Amniotic epithelial cell (primary cell): ENCODE measurements around the gene EFNB1.

Source experiments
- DNase-seq: peaks from one replicate; pipeline ENCODE4 v3.0.0-alpha.2; 2010; ENCODE audit warnings: low read depth

The EFNB1 gene

DNA sequence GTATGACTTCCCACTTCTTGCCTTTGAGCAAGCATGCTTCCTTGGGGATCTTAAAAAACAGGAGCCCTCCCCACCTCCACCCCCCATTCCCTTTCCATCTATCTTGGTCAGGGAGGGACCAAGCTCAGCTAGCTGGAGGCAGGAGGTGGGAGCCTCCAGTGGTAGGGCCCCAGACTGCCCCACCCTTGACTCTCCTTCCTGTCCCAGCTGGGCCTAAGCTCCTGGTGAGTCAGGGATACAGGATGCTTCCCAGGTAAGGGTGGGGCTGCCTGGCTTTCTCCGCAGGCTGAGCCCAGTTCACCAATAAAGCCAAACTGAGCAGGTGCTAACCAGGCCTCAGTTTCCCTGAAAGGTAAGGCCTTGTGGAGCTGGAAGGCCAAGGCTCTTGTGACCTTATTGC lies 15.2 kb downstream of the EFNB1 start:
- no peak for DNase-seq

DNA sequence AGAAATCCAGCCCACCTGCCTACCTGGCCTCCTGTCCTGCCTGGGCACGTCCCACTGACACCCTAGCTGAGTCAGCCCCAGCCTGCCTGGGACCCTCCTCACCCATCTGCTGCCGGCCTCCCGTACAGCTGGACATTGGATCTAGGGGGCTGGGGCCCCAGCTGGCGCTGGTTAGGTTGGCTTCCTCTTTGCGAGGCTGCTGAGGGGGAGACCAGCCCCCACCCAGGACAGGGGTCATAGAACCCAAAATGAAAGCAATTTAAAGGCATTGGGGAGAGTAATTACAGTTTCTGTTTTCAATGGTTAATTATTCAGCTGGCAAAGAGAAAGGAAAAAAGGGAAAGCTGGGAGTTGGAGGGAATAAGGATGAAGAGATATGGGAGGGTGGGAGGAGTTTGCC lies 15.8 kb downstream of the EFNB1 start:
- DNase-seq: no peak

DNA sequence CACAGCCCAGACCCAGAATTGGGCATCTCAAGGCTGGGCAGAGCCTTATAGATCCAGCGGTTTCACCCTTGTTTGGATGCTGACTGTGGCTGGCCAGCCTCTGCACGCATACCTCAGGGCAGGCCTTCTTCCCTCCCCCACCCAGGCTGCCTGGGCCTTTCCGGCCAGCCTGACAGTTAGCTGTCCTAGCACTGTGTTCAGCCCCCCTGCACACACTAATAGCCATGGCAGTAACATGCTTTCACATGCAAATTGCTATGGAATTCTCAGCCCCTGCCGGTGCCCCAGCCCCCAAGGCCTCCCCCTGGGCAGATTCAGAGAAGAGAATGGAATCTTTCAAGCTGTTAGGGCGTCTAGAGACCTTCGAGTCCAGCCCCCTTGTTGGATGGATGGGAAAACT lies 17.7 kb downstream of the EFNB1 start:
- no peak for DNase-seq

DNA sequence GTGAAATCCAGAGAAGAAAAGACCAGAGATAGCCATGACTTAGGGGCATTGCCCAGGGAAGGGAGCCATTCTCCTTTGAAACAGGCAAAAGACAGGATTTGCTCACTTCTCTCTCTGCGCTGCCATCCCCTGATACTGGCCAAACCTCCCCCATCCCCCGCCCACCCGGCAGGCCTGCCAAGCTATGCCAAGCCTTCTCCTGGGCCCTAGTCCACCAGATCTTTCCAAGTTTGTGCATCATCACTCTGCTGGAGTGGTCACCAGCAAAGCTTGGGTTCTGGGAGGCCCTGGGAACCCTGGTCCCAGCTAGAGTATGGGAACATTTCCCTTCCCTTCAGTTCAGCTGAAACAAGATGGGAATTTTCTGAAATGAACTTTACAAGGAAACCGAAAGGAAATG lies 18.4 kb downstream of the EFNB1 start:
- DNase-seq: no peak

DNA sequence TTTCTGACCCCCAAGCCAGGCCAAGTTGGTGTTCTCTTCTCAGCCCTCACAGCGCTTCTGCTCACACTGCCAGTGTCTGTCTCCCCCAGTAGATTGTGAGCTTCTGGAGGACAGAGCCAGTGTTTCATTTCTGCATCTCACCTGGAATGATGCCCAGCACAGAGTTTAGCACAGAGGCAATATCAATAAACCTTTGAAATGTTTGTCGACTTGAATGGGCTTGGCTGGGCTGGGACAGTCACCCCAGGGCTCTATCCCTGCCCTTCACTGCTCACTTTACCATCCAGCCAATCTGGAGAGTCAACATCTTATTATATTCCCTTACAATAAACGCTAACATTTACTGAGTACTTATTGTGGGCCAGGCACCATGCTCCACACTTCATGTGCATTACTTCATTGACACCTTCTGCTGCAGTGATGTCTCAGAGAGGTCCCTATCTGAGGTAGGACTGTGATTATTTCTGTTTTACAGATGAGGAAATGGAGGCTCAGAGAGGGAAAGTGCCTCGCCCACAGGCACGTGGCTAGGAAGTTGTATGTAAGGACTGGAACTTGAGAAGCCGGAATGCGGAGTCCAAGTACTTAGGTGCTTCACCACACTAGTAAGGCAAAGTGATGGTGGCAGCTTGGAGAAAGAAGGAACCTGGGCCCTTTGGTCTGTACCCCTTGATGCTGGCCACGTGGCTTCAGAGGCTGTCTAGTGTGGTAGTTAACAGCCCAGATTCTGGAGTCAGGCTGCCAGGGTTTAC lies 19.5 kb downstream of the EFNB1 start:
- DNase-seq: no peak

DNA sequence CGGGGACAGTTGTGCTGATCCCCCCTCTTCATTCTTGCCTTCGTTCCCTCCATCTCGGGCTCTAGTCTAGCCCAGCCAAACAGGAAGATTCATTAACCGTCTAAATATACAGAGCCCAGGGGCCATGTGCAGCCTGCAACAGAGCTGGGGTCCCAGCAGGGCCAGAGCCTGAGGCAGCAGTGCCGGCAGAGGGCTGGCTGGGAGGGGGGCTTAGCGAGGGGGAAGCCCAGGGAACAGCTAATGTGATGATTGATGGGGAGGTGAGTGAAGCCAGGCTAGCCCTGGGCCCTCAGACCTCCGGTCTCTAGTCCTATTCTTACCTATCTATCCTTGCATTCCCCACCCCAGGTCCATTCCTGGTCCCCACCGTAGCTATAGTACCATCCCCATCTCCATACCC lies 22.3 kb downstream of the EFNB1 start:
- DNase-seq: no peak

DNA sequence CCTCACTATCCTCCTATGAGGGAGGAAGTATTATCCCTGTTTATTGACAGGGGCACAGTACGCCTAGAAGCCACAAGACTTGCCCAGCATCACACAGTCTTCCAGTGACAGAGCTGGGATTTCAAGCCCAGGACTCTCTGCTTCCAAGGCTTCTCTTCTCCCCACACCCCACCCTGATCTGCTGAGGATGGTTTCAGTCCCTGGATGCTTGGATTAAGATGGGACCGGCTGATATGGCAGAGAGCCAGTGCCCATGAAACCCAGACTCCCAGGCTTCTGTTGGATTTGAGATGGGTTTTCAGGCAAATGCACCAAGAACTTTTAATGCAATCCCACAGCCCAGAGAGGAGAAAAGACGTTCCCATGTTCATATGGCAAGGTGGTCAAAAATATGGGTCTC lies 23.2 kb downstream of the EFNB1 start:
- no peak for DNase-seq

DNA sequence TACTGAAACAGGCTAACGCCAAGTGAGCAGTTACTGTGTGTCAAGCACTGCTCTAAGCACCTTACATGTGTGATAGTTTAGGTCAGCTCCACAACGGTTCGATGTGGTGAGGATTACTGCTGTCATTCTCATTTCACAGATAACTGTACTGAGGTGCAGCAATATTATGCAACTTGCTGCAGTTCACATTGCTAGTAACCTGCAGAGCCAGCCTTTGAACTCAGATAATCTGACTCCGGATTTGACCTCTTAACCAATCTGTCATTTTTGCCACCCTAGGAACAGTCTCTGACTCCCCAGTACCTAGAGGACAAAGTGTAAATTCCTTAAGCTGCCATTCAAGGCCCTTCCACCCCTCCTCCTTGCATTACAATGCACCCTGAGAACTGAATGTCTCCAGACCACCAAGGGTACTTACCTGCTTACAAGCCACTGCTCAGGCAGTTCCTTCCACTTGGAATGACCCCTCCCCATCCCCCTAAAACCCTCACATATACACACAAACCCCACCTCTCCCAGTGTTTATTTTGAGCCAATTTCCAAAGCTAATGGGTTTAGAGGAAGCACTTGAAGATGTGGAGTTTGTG lies 24.9 kb downstream of the EFNB1 start:
- DNase-seq: no peak

DNA sequence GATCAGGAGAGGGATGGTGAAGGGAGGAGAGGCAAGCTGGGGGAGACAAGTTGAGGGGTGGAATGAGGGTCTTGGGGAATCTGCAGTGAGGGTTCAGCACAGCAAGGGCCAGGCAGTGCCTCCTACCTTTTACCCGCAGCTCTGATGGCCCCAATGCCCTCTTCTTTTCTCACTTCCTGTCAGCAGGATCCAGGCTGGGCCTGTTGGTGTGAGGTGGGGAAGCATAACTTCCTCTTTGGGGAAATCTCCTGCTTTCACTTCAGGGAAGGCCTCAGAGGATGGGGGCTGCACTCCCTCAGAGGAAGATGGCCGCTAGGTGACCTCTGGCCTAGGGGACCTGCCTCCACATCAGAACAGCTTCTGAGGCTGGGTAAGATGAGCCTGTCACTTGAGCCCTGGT lies 36.5 kb downstream of the EFNB1 start:
- no peak for DNase-seq

DNA sequence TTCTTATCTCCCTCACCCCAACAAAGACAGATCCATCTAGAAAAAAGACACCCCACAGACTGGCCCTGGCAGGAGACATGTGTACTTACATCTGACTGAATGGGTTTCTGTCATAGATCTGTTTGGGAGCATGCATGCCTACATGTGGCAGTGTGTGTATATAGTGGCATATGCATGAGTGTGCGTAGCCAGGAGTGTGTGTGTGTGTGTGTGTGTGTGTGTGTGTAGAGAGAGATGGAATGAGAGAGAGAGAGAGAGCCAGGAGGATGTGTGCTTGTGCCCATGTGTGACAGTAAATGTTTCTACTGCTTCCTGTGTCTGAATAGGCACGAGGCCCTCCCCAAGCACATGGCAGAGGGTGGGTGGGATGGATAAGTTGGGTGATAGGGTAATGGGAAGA lies 37.1 kb downstream of the EFNB1 start:
- no peak for DNase-seq

DNA sequence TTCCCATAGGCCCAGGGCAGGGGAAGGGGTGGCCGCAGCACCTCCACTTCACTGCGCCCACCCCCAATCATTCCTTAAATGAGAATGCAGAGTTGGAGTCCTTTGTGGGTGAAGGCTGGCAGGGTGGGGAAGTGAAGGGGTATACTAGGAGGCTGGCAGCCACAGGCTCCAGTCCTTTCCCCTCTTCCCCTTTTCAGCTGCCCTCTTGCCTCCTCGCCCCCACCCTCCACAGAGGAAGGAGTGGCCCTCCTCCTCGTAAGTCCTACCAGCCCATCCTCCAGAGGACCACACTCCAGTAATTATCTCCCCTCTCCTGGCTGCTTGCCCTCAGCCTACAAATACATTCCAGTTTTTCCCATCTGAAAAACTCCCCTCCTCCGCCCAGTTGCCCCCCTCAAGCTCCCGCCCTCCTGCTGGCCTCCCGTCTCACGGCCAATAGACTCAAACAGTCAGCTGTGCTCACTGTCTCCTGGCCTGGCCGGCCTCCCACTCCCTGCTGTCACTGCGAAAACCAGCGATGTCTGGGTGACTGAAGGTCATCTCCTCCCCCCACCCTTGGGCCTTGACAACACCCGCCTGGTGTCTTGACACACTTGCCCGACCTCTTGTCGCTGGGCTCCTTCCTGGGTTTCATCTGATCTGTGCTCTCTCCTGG lies 38.8 kb downstream of the EFNB1 start:
- DNase-seq: no peak

DNA sequence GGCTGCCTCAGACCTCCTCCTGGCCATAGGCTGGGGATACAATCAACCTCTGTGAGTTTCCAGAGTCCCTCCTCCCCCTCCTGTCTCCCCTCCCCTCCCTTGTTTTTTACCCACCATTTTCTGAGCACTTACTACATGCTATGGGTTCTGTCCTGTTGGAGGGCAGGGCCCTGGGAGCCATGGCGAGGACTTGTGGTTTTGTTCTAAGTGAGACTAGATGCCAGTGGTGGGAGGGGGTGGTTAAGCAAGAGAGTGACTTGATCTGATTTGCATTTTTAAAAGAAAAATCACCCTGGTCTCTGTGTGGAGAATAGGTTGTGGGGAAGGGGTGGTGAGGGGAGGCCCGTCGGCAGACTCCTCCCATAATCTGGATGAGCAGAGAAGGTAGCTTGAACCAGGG lies 39.5 kb downstream of the EFNB1 start:
- DNase-seq: peak; percentile 36

DNA sequence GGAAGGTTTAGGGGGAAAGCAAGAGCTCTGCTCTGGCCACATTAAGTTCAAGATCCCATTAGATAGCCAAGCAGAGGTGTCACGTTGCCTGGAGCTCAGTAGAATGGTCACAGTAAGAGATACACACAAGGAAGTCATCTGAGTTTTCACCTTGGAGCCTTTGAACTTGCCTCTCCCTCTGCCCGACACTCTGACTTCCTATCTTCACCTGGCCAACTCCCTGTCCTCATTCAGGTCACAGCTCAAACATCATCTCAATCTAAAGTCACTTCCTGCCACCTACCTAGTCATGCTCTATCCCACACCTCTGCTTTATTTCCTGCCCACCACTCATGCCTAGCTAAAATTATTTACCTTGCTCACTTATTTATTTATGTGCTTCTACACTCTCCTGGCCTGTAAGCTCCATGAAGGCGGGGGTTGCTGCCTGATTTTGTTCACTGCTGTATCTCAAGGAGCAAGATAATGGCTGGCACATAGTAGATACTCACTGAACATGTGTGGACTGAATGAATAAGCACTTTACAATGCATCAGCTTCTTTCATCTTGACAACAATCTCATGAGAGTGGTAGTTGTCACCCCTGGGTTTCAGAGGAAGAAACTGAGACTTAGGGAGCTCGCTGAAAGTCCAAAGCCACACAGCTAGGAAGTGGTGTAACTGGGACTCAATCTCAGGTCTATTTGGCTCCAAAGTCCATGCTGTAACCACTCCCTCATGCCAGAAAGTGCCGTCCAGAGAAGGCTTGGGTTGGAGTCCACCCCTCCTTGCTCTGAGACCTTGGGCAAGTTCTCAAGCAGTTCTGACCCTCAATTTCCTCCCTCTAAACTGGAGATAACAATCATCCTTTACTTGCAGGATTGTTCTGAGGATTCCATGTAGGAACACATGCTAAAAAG lies 40.3 kb downstream of the EFNB1 start:
- DNase-seq: no peak

DNA sequence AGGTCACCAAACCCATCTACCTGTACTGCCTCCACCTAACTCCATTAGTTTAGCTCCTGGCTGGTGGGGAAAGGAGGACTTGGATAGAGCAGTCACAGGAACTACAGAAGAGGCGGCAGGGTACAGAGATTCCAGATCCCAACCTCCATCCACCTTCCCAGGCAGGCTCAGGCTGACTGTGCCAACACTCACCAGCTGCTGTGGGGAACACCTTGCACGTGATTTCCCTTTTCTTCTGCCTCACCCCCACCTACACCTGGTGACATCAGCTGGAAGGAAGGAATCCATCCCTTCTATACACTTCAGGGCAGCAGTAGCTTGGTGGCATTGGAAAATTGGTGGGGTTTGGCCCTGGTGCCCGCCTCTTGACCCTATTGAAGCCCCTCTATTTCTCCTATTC lies 41.5 kb downstream of the EFNB1 start:
- DNase-seq: no peak

DNA sequence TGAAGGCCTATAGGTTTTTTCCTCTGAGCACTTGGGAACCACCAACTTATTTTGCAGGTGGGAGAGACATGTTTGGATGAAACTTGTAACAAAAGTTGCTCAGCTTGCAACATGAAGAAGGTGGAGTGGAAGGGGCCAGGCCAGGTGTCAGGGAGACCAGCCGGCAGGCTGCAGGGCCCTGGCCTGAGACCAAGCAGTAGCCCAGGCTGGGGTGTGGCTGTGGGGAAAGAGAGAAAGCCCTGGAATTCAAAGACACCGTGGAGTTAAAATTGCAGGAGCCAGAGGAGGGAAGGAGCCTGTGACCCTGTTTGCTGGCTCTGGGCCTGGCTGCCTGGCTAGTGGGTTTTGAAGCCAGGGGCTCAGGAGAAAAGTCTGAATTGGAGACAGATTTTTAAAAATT lies 43.4 kb downstream of the EFNB1 start:
- DNase-seq: no peak

DNA sequence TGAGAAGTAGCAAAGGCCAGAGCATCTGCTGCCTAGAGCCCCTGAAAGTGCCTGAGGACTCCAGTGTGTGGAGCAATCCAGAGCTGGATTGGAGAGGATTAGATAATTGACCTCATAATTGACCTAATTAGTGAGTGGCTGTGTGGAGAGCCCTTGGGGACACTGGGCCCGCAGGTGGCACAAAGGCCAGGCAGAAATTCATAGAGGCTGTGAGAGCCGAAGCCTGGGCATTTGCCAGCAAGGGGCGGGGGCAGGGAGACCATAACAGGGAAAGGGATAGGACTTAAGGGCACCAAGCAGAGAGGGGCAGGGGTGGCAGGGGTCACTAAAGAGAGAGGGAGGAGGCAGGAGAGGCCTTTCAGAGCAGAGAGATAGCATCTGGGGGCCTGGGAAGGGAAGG lies 45.3 kb downstream of the EFNB1 start:
- no peak for DNase-seq

DNA sequence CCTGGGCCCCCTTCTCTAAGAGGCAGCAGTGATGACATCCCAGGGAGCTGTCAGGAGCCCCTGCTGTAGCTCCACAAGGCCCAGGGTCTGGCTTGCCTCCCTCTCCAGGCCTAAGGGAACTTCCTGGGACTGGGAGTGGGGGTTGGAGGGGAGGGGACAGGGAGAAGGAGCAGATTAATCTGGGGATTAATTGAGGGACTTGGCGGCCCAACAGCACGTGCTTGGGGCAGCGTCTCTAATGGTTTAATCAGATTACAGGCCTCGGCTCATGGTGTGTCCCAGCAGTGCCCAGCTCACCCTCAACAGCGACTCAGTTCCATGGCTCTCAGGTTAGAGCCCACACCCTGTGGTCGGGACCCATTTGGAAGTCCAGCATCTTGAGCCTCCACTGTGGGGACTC lies 47.9 kb downstream of the EFNB1 start:
- DNase-seq: no peak

DNA sequence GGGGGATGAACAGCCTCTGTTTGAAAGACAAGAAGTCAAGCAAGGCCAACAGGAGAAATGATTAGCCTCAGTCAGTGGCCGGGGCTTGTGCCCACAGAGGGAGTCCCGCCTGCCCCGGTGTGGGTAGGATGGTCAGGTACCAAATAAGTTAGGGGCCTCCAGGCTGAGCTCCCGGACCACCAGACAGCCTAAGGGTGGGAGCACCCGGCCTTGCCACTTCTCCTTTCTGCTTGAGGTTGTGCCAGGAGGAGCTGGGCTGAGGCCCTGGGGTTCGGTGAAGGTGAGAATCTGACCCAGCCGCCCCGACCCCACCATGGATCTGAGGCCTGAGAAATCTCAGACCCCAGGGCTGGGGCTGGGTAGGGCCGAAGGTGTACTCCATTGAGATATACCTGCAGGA lies 48.8 kb downstream of the EFNB1 start:
- DNase-seq: no peak

DNA sequence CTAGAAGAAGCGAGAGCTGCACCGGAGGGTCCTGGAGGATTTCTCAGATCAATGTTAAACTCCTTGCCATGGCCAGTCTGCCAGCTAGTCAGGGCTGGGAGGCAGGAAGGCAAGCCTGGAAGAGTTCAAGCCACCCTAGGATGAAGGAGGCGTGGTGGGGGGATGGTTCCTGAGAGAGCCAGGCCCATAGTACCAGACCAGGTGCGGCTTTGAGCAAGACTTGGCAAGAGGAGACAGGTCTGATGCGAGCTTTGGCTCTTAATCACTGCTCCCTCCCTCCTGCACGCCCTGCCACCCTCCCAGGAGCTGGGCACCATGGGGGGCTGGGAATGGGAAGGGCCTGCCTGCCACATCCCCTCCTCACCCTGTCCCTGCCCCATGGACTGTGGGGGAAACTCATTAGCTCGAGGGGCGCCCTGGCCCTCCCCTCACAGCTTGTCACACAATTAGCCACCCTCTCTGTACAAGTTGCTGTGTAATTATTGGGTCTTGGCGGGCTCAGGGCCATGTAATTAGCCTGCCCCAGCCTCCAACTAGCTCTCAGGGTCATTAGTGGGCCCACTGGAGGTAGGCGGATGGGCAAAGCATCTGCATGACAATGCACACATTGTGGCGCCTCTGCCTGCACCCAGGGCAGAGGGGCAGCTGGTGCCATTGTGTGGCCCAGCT lies 50.3 kb downstream of the EFNB1 start:
- no peak for DNase-seq

DNA sequence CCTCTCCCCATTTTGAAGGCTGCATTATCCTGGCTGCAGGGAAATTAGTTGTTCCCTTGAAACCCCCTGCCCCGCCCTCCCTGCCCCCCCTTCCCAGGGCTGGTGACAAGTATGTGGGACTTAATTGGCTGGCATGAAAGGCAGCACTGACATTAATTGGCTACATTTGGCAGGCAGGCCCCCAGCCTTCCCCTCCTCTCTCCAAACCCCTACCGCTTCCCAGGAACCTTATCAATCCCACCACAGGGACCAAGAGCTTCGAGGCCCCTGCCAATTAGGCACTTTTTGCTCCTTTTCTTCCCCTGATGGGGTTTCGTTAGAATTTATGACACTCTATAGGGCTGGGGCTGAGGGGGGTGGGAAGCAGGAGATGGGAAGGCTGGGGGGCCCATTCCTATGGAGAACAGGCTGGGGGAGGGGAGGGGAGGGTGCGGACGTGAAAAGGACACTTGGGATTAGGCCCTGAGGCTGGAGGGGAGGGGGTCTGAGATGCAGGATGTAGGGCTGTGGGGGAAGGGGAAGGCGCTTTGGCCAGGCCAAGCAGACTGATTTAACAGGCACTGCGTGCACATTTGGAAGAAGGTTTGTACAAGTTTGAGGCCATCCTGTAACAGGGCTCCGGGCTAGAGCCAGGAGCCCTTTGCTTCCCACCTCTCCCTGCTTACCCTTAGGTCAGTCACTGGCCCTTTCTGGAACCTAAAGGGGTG lies 52.2 kb downstream of the EFNB1 start:
- DNase-seq: no peak

DNA sequence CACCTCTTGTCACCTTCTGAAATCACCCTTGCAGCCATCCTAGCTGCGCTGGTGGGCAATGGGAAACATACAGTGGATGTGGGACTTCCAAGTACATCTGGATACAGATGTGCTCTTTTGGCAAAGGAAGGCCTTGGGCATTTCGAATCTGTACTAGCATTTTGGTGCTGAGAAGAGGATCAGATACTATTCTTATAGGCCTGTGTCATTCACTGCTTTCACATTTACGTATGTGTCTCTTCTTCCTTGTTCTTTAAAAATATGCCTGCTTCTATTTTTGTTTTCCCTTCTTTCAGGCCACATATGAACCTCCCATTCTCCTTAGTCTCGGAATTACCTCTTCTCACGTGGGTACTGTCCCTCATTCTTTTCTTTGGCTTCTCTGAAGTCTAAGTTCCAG lies 53.1 kb downstream of the EFNB1 start:
- no peak for DNase-seq

DNA sequence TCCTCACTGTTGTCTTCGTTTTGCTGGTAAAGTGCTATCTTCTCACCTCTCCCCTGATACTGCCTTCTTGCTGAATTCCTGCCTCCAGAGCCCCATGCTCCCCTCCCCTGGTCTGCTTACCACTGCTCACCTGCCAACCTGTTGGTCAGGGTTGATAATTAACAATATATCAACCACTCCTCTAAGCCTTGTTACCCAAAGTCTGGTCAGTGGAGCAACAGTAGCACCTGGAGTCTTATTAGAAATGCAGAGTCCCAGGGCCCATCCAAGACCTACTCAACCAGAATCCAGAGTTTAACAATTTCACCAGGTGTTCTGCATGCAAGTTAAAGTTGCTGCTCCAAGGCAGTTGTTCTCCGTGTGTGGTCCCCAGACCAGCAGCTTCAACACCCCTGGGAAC lies 55.0 kb downstream of the EFNB1 start:
- no peak for DNase-seq
